ENCODE data around the gene PPP6R3.
"Not testable (repeated sequence)": the region's sequence is repeated elsewhere in the genome, so short reads cannot be mapped to it uniquely, and the experiment has no call there.

The PPP6R3 gene

GRCh38 chr11:68615657-68616056 is 155.1 kb downstream of the PPP6R3 start:
- H3K4me1 ChIP-seq: no peaks in the 10 kb centered on the region
- no peaks in the 10 kb centered on the region for H3K27me3 ChIP-seq (ENCODE audit: control insufficient read depth, insufficient read depth, low read length)
- H3K4me3 ChIP-seq (ENCODE audit: low read depth, low read length): no peak overlapping the region
- TF ChIP-seq, protein P1, sequence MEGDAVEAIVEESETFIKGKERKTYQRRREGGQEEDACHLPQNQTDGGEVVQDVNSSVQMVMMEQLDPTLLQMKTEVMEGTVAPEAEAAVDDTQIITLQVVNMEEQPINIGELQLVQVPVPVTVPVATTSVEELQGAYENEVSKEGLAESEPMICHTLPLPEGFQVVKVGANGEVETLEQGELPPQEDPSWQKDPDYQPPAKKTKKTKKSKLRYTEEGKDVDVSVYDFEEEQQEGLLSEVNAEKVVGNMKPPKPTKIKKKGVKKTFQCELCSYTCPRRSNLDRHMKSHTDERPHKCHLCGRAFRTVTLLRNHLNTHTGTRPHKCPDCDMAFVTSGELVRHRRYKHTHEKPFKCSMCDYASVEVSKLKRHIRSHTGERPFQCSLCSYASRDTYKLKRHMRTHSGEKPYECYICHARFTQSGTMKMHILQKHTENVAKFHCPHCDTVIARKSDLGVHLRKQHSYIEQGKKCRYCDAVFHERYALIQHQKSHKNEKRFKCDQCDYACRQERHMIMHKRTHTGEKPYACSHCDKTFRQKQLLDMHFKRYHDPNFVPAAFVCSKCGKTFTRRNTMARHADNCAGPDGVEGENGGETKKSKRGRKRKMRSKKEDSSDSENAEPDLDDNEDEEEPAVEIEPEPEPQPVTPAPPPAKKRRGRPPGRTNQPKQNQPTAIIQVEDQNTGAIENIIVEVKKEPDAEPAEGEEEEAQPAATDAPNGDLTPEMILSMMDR (IDR thresholded peaks at IDR 0.05): no peak
- H3K79me2 ChIP-seq: no peaks in the 10 kb centered on the region
- H3K27ac ChIP-seq: no peak overlapping the region
- H3K9me3 ChIP-seq (ENCODE audit: control insufficient read depth, low read length): no peaks in the 10 kb centered on the region
- H3K4me2 ChIP-seq (ENCODE audit: low read length): no peak overlapping the region
- H3K9ac ChIP-seq: no peak overlapping the region
- H2AFZ ChIP-seq: no peak overlapping the region
- H3K36me3 ChIP-seq (ENCODE audit: control insufficient read depth, insufficient read depth, low read length): no peaks in the 10 kb centered on the region

- no peak overlapping the region for H3K9ac ChIP-seq
- no peaks in the 10 kb centered on the region for H3K36me3 ChIP-seq (ENCODE audit: control insufficient read depth, insufficient read depth, low read length)
- H3K4me1 ChIP-seq: no peaks in the 10 kb centered on the region
- no peaks in the 10 kb centered on the region for H3K79me2 ChIP-seq
- no peaks in the 10 kb centered on the region for H3K9me3 ChIP-seq (ENCODE audit: control insufficient read depth, low read length)
- no peak overlapping the region for H2AFZ ChIP-seq
- no peaks in the 10 kb centered on the region for H3K27me3 ChIP-seq (ENCODE audit: control insufficient read depth, insufficient read depth, low read length)
- no peak overlapping the region for H3K4me2 ChIP-seq (ENCODE audit: low read length)
- TF ChIP-seq, protein P1 (IDR thresholded peaks at IDR 0.05): no peak
- H3K4me3 ChIP-seq (ENCODE audit: low read depth, low read length): no peak overlapping the region
- no peak overlapping the region for H3K27ac ChIP-seq
These were observed 157.6 kb downstream of the PPP6R3 start for GRCh38 chr11:68617925-68618809.

DNA sequence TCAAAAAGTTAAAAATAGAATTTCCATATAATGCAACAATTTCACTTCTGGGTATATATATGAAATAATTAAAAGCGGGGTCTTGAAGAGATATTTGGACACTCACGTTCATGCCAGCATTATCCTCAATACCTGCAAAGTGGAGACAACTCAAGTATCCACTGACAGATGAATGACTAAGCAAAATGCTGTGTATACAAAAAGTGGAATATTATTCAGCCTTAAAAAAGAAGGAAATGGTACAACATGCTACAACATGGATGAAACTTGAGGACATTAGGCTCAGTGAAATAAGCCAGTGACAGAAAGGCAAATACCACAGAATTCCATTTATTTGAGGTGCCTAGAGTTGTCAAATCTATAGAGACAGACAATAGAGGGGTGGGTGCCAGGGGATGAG is 161.3 kb downstream of the PPP6R3 start:
- Histone ChIP-seq H3K4me1 (no peaks in the 10 kb centered on the region), H2AFZ (no peak overlapping the region), H3K79me2 (no peaks in the 10 kb centered on the region)

DNA sequence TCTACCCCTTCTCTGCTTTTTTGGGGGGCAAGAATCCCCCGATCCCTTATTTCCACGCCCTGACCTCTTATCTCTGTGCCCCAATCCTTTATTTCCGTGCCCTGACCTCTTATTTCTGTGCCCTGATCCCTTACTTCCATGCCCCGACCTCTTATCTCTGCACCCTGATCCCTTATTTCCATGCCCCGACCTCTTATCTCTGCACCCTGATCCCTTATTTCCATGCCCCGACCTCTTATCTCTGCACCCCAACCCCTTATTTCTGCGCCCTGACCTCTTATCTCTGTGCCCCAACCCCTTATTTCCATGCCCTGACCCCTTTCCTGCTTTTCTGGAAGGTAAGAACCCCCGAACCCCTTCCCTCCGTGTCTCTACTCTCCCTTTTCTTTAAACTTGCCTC is 163.2 kb downstream of the PPP6R3 start:
- not testable (repeated sequence) for H3K4me2 ChIP-seq (ENCODE audit: low read length); H3K4me3 ChIP-seq (ENCODE audit: low read depth, low read length); H3K79me2 ChIP-seq; H3K27ac ChIP-seq; H3K9me3 ChIP-seq (ENCODE audit: control insufficient read depth, low read length); H2AFZ ChIP-seq; H3K9ac ChIP-seq; H3K36me3 ChIP-seq (ENCODE audit: control insufficient read depth, insufficient read depth, low read length); H3K4me1 ChIP-seq; H3K27me3 ChIP-seq (ENCODE audit: control insufficient read depth, insufficient read depth, low read length)

More for the DNA sequence above, 161.3 kb downstream of the PPP6R3 start:
- TF ChIP-seq, protein P1 (IDR thresholded peaks at IDR 0.05): no peak
- no peak overlapping the region for H3K4me3 ChIP-seq (ENCODE audit: low read depth, low read length)
- H3K9me3 ChIP-seq (ENCODE audit: control insufficient read depth, low read length): no peaks in the 10 kb centered on the region
- no peaks in the 10 kb centered on the region for H3K36me3 ChIP-seq (ENCODE audit: control insufficient read depth, insufficient read depth, low read length)
- H3K4me2 ChIP-seq (ENCODE audit: low read length): no peak overlapping the region
- H3K27me3 ChIP-seq (ENCODE audit: control insufficient read depth, insufficient read depth, low read length): no peaks in the 10 kb centered on the region
- H3K9ac ChIP-seq: no peak overlapping the region
- H3K27ac ChIP-seq: no peak overlapping the region

- H3K4me3 ChIP-seq (ENCODE audit: low read depth, low read length); H2AFZ ChIP-seq; H3K4me2 ChIP-seq (ENCODE audit: low read length); H3K36me3 ChIP-seq (ENCODE audit: control insufficient read depth, insufficient read depth, low read length); H3K27me3 ChIP-seq (ENCODE audit: control insufficient read depth, insufficient read depth, low read length); H3K79me2 ChIP-seq; H3K27ac ChIP-seq; H3K9ac ChIP-seq; H3K9me3 ChIP-seq (ENCODE audit: control insufficient read depth, low read length); H3K4me1 ChIP-seq: not testable (repeated sequence)
These were observed 164.5 kb downstream of the PPP6R3 start for GRCh38 chr11:68625069-68625468.

- not testable (repeated sequence) for H3K36me3 ChIP-seq (ENCODE audit: control insufficient read depth, insufficient read depth, low read length); H3K27ac ChIP-seq; H3K9ac ChIP-seq; H3K27me3 ChIP-seq (ENCODE audit: control insufficient read depth, insufficient read depth, low read length); H3K4me1 ChIP-seq; H3K9me3 ChIP-seq (ENCODE audit: control insufficient read depth, low read length); H3K4me3 ChIP-seq (ENCODE audit: low read depth, low read length); H3K4me2 ChIP-seq (ENCODE audit: low read length); H2AFZ ChIP-seq; H3K79me2 ChIP-seq
These were observed 165.7 kb downstream of the PPP6R3 start for GRCh38 chr11:68626236-68626635.

- H3K4me1 ChIP-seq; H3K4me3 ChIP-seq (ENCODE audit: low read depth, low read length); H3K36me3 ChIP-seq (ENCODE audit: control insufficient read depth, insufficient read depth, low read length); H3K4me2 ChIP-seq (ENCODE audit: low read length); H3K27ac ChIP-seq; H3K79me2 ChIP-seq; H3K9me3 ChIP-seq (ENCODE audit: control insufficient read depth, low read length); H3K9ac ChIP-seq; H3K27me3 ChIP-seq (ENCODE audit: control insufficient read depth, insufficient read depth, low read length); H2AFZ ChIP-seq: not testable (repeated sequence)
These were observed 168.3 kb downstream of the PPP6R3 start for GRCh38 chr11:68628837-68629236.

DNA sequence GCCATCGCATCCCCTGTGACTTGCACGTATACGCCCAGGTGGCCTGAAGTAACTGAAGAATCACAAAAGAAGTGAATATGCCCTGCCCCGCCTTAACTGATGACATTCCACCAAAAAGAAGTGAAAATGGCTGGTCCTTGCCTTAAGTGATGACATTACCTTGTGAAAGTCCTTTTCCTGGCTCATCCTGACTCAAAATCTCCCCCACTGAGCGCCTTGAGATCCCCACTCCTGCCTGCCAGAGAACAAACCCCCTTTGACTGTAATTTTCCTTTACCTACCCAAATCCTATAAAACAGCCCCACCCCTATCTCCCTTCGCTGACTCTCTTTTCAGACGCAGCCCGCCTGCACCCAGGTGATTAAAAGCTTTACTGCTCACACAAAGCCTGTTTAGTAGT is 171.8 kb downstream of the PPP6R3 start:
- not testable (repeated sequence) for H3K36me3 ChIP-seq (ENCODE audit: control insufficient read depth, insufficient read depth, low read length); H3K4me3 ChIP-seq (ENCODE audit: low read depth, low read length); H3K9me3 ChIP-seq (ENCODE audit: control insufficient read depth, low read length); H2AFZ ChIP-seq; H3K4me2 ChIP-seq (ENCODE audit: low read length); H3K4me1 ChIP-seq; H3K9ac ChIP-seq; H3K79me2 ChIP-seq; H3K27me3 ChIP-seq (ENCODE audit: control insufficient read depth, insufficient read depth, low read length); H3K27ac ChIP-seq
